ENCODE measurements around the gene CAMK2A. TPM values are rescaled to one million over a fixed set of nuclear protein-coding genes. Genes with fewer than 3 reads are reported as not detected.
A peak's percentile ranks its signal among the peaks of the same experiment; 100 is the strongest.

CAMK2A gene
- total RNA-seq, 1 donor from 2014 or later: not detected

DNA sequence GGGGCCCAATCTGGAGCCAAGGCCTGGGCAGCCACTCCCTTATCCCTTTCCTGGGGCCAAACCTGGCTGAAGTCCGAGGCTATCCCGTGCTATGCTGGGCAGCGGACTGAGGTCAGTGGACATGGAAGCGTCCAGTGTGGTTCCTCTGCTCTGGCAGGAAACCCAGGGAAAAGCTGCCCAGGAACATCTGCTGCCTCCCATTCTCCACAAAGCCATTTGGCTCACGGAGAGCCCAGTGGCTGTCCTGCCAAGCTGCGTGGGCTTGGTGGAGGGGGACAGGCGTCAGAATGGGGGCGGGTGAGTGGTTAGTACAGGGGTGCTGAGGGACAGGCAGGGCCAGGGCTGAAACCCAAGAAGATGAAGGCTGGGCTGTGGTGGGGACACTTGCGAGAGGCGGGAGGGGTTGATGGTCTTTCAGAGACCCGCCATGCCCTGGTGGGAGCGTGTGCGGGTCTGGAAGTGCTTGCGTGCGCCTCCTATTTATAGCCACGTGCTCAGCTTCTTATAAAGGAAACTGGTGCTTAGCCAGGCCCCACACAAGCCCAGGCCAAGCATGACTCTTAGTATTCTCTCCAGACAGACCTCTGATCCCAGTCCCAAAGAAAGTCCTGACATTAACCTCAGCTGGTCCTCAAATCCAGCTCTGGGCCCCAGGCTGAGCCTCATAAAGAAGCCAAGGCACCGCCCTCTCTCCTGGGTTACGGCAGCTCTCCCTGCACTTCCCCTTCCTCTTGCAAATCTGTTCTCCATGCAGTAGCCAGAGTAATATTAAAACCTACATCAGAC, 109.1 kb downstream of the CAMK2A start:
- no peak overlapping the region for H3K4me3 ChIP-seq (ENCODE audit: low read depth, low read length)
- DNase-seq (ENCODE audit: low read depth): no peak
- TF ChIP-seq, protein P1, sequence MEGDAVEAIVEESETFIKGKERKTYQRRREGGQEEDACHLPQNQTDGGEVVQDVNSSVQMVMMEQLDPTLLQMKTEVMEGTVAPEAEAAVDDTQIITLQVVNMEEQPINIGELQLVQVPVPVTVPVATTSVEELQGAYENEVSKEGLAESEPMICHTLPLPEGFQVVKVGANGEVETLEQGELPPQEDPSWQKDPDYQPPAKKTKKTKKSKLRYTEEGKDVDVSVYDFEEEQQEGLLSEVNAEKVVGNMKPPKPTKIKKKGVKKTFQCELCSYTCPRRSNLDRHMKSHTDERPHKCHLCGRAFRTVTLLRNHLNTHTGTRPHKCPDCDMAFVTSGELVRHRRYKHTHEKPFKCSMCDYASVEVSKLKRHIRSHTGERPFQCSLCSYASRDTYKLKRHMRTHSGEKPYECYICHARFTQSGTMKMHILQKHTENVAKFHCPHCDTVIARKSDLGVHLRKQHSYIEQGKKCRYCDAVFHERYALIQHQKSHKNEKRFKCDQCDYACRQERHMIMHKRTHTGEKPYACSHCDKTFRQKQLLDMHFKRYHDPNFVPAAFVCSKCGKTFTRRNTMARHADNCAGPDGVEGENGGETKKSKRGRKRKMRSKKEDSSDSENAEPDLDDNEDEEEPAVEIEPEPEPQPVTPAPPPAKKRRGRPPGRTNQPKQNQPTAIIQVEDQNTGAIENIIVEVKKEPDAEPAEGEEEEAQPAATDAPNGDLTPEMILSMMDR (conservative IDR thresholded peaks at IDR 0.05; ENCODE audit: low read depth, low read length): no peak

DNA sequence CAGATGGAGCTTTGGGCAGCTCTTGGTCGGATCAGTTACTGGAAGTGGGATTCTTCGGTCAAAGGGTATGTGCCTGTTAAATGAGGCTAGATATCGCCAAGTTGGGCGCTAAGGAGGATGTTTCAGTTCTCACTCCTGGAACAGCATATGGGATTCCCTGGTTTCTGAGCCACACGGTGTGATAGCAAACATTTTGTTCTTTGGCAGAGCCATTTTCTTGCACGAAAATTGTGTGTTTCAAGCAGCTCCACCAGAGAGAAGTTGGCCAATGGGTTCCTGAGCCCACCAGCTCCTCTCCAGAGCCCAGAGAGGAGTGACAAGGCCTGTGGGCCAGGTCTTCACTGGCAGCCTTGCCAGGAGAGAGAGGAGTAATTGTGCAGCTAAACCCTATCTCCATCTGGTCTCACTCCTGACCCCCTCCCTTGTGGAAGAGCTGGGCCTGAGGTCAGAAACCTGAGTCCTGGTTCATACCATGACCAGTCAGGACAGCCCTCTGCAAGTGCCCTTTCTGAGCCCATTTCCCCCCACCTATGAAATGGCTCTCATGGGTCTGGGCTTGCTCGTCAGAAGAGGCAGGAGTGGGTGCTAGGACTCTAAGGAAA, 110.5 kb downstream of the CAMK2A start:
- no peak for DNase-seq (ENCODE audit: low read depth)
- TF ChIP-seq, protein P1 (conservative IDR thresholded peaks at IDR 0.05; ENCODE audit: low read depth, low read length): no peak
- no peak overlapping the region for H3K4me3 ChIP-seq (ENCODE audit: low read depth, low read length)

DNA sequence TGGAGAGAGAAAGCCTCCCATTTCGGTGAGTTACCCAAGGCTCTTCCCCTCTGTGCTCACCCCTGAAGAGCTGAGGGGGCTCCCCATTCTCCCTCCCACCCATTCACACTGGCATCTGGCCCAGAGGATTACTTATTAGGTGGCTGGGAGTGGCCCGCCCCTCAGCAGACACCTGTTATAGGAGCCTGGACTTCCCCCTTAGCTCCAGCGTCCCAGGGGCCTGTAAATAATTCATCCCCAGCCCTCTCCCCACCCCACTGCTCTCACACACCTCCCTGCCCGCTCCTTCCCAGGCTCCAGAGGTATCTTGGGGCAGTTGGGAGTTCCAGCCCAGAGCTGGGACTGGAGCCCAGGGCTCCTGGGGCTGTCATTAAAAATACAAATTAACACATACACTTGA, 111.3 kb downstream of the CAMK2A start:
- TF ChIP-seq, protein P1 (conservative IDR thresholded peaks at IDR 0.05; ENCODE audit: low read depth, low read length): no peak
- no peak overlapping the region for H3K4me3 ChIP-seq (ENCODE audit: low read depth, low read length)
- no peak for DNase-seq (ENCODE audit: low read depth)

DNA sequence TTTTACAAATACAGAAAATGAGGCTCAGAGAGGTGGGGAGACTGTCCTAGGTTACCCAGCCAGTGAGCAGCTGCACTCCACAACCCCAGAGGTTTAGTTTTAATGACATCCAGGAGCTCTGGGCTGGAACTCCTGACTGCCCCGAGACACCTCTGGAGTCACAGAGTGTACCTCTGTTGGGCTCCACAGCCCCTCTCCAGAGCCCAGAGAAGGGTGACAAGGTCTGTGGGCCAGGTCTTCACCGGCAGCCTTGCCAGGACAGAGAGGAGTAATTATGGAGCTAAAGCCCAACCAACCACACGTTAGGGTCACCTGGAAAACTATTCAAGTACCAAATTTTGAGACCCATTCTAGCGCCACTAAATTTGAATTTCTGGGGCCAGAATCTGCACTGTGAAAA, 111.9 kb downstream of the CAMK2A start:
- H3K4me3 ChIP-seq (ENCODE audit: low read depth, low read length): no peak overlapping the region
- TF ChIP-seq, protein P1 (conservative IDR thresholded peaks at IDR 0.05; ENCODE audit: low read depth, low read length): no peak
- DNase-seq (ENCODE audit: low read depth): no peak

DNA sequence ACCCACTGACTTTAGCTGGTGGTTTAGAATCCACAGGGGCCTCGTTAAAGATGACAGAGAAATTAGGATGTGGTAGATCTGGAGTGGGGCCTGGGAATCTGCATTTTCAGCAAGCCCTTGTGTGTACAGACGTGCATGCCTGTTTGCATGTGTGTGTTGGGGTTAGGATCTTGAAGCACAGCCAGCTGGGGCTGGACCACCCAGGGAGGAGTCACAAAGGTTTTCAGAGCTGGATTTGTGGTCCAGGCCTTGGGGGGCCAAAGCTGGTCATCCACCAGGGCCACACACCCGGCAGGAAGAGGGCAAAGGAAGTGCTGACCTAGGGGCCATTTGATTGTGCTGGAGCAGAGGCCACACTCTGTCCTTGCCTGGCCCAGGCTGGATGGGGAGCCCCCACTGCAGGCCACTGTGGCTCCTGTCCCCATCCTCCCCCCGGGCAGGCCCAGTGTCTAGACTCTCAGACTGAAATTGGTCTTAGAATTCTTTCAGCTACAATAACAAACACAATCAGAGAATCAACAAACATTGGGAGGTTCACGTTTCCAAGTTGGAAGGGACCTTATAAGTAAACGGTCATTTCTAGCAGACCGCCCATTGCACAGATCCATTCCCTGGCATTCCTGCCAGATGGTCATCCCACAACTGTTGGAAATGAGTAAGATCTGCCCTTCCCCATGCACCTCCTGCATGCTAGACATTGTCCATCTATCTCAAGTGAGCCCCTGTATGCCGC, 112.7 kb downstream of the CAMK2A start:
- H3K4me3 ChIP-seq (ENCODE audit: low read depth, low read length): no peak overlapping the region
- TF ChIP-seq, protein P1 (conservative IDR thresholded peaks at IDR 0.05; ENCODE audit: low read depth, low read length): no peak
- no peak for DNase-seq (ENCODE audit: low read depth)

DNA sequence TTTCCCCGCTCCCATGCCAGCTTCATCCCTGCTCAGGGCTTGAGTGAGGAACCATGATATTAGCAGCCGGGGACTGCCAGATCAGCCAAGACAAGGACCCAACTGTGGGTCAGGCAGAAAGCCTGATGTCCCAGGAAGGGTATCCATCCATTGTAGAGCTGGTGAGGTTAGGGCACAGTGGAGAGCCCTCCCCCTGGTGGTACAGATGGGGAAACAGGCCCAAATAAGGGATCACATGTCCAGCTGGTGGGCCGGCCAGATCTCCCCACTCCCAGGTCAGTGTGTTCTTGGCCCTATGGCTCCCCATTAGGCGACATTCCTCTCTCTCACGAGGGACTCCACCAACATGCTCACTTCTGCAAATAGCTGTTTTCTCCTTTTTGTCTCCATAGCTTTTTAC, 114.0 kb downstream of the CAMK2A start:
- TF ChIP-seq, protein P1 (conservative IDR thresholded peaks at IDR 0.05; ENCODE audit: low read depth, low read length): peak; percentile 65
- H3K4me3 ChIP-seq (ENCODE audit: low read depth, low read length): no peak overlapping the region
- DNase-seq (ENCODE audit: low read depth): no peak

Measured in epithelial cell of proximal tubule (primary cell).